ENCODE measurements around the gene IGFBP2.

GRCh38 chr2:216658757-216659156 is 25.5 kb downstream of the IGFBP2 start:
- TF ChIP-seq REST (IDR thresholded peaks at IDR 0.05; ENCODE audit: low read depth, low read length) (no peak), ZBTB33 (IDR thresholded peaks at IDR 0.05; ENCODE audit: borderline replicate concordance, low read depth) (no peak), NFIC (IDR thresholded peaks at IDR 0.05; ENCODE audit: borderline replicate concordance) (no peak), CTCF (IDR thresholded peaks at IDR 0.05) (no peak)
